ENCODE measurements around the gene GHRL.
"Not testable (repeated sequence)": the region's sequence is repeated elsewhere in the genome, so short reads cannot be mapped to it uniquely, and the experiment has no call there.

The GHRL gene

GRCh38 chr3:10269443-10269842, 23.3 kb downstream of the GHRL start:
- POLR2A ChIA-PET, result no interaction called here
- no peak for DNase-seq (ENCODE audit: low read depth, low spot score)
- CTCF ChIA-PET, result interaction anchor here (5.4 kb wide), 1 partner anchor 17 kb away, joined by 36 read pairs; no protein-coding TSS in a partner anchor
- H3K4me3 ChIP-seq (ENCODE audit: low read depth, low read length), result no peak overlapping the region
- TF ChIP-seq, protein P1, sequence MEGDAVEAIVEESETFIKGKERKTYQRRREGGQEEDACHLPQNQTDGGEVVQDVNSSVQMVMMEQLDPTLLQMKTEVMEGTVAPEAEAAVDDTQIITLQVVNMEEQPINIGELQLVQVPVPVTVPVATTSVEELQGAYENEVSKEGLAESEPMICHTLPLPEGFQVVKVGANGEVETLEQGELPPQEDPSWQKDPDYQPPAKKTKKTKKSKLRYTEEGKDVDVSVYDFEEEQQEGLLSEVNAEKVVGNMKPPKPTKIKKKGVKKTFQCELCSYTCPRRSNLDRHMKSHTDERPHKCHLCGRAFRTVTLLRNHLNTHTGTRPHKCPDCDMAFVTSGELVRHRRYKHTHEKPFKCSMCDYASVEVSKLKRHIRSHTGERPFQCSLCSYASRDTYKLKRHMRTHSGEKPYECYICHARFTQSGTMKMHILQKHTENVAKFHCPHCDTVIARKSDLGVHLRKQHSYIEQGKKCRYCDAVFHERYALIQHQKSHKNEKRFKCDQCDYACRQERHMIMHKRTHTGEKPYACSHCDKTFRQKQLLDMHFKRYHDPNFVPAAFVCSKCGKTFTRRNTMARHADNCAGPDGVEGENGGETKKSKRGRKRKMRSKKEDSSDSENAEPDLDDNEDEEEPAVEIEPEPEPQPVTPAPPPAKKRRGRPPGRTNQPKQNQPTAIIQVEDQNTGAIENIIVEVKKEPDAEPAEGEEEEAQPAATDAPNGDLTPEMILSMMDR (IDR thresholded peaks at IDR 0.05; ENCODE audit: insufficient read depth, low read length, missing control alignments), result no peak

DNA sequence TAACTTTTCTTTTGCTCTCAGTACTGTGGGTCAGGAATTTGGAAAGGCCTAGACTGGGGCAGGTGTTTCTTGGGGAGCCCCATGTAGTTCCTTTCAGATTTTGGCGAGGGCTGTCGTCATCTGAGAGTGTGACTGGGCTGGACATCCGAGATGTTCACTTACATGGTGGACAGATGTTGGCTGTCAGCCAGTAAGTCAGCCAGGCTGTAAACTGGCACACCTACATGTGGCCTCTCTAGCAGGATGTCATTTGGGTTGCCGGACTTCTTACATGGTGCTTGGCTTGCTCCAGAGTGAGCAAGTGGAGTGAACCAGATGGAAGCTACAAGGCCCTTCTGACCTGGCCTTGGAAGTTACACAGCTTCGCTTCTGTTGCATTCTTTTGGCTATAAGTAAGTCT, 23.8 kb downstream of the GHRL start:
- CTCF ChIA-PET, result interaction anchor here (5.4 kb wide), 1 partner anchor 18 kb away, joined by 36 read pairs; no protein-coding TSS in a partner anchor

GRCh38 chr3:10268116-10268515, 24.6 kb downstream of the GHRL start:
- TF ChIP-seq, protein P1 (IDR thresholded peaks at IDR 0.05; ENCODE audit: insufficient read depth, low read length, missing control alignments), result no peak
- no peak overlapping the region for H3K4me3 ChIP-seq (ENCODE audit: low read depth, low read length)
- POLR2A ChIA-PET, result no interaction called here
- CTCF ChIA-PET, result interaction anchor here (5.4 kb wide), 1 partner anchor 19 kb away, joined by 36 read pairs; no protein-coding TSS in a partner anchor
- no peak for DNase-seq (ENCODE audit: low read depth, low spot score)

More for the DNA sequence above, 23.8 kb downstream of the GHRL start:
- TF ChIP-seq, protein P1 (IDR thresholded peaks at IDR 0.05; ENCODE audit: insufficient read depth, low read length, missing control alignments), result no peak
- POLR2A ChIA-PET, result no interaction called here
- DNase-seq (ENCODE audit: low read depth, low spot score), result no peak
- H3K4me3 ChIP-seq (ENCODE audit: low read depth, low read length), result no peak overlapping the region

GRCh38 chr3:10266936-10267335, 25.8 kb downstream of the GHRL start:
- DNase-seq (ENCODE audit: low read depth, low spot score); CTCF ChIA-PET; H3K4me3 ChIP-seq (ENCODE audit: low read depth, low read length); POLR2A ChIA-PET: not testable (repeated sequence)

DNA sequence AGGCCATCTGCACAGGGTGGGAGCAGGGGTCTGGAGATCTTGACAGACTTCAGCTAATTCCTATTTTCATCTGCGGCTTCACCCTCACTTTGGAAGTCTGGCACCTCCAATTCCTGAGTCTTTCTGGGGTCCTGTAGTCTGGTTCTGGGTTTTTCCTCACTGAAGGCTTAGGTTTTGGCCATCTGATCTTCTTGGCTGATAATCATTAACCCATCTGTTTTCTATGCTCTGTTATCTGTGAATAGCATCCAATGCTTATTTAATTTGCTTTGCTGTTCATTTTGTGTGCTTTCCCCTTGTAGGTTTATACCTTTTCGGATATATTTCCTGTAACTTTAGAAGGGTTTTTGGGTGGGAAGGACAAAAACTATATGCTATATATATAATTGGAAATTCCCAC, 26.9 kb downstream of the GHRL start:
- CTCF ChIA-PET, result interaction anchor here (0.8 to 1.1 kb wide), 2 partner anchors 17 to 22 kb away, joined by 3 read pairs; no protein-coding TSS in a partner anchor
- POLR2A ChIA-PET, result no interaction called here
- DNase-seq (ENCODE audit: low read depth, low spot score), result no peak
- H3K4me3 ChIP-seq (ENCODE audit: low read depth, low read length), result no peak overlapping the region
- TF ChIP-seq, protein P1 (IDR thresholded peaks at IDR 0.05; ENCODE audit: insufficient read depth, low read length, missing control alignments), result no peak

GRCh38 chr3:10263646-10264363, 28.9 kb downstream of the GHRL start:
- TF ChIP-seq, protein P1 (IDR thresholded peaks at IDR 0.05; ENCODE audit: insufficient read depth, low read length, missing control alignments), result peak; percentile 43
- peak overlapping the region; percentile 12; the same call in 1 of the 2 replicates for H3K4me3 ChIP-seq (ENCODE audit: low read depth, low read length)
- ChIA-PET POLR2A (interaction anchor here (1.6 kb wide), 1 partner anchor 16 kb away, joined by 4 read pairs; the partner anchor contains the start of gene TATDN2), CTCF (interaction anchor here (0.8 to 3.7 kb wide), 17 partner anchors 10 to 475 kb away, joined by 3 to 21 read pairs (median 4); partner anchors contain the start of gene TATDN2)
- DNase-seq (ENCODE audit: low read depth, low spot score), result no peak

Measured in AG04449 (cell line).